ENCODE results near the gene HTR1B.

GRCh38 chr6:77461796-77462195 lies 1.5 kb downstream of the HTR1B start:
- no peak for TF ChIP-seq CTCF (IDR thresholded peaks at IDR 0.05; ENCODE audit: extremely low read depth in 1 of 2, insufficient read depth in 1 of 2, low read depth in 1 of 2, low read length in 2 of 2)
- TF ChIP-seq POLR2AphosphoS5 (IDR thresholded peaks at IDR 0.05; ENCODE audit: insufficient read depth, low read depth, low read length) = peak; percentile 6
- TF ChIP-seq POLR2A (IDR thresholded peaks at IDR 0.05; ENCODE audit: low read depth, low read length) = no peak
